GM21717 (cell line): ENCODE results near the gene DLX5.

Experiments used
- ATAC-seq: cut with Tn5 transposase; IDR thresholded peaks from one replicate; pipeline ENCODE4 v1.9.1; 2021; ENCODE audit warnings: mild to moderate bottlenecking, moderate library complexity; ENCODE audit not compliant: unreplicated experiment

Gene DLX5

GRCh38 chr7:97006055-97006815 lies 18.4 kb downstream of the DLX5 start:
- ATAC-seq = no peak

GRCh38 chr7:97005183-97006054 lies 19.2 kb downstream of the DLX5 start, which contains the start of gene DLX6:
TSS of gene DLX6 (plus strand) at chr7:97005553. CDS start at chr7:97005978, 425 bp downstream.
- no peak for ATAC-seq

DNA sequence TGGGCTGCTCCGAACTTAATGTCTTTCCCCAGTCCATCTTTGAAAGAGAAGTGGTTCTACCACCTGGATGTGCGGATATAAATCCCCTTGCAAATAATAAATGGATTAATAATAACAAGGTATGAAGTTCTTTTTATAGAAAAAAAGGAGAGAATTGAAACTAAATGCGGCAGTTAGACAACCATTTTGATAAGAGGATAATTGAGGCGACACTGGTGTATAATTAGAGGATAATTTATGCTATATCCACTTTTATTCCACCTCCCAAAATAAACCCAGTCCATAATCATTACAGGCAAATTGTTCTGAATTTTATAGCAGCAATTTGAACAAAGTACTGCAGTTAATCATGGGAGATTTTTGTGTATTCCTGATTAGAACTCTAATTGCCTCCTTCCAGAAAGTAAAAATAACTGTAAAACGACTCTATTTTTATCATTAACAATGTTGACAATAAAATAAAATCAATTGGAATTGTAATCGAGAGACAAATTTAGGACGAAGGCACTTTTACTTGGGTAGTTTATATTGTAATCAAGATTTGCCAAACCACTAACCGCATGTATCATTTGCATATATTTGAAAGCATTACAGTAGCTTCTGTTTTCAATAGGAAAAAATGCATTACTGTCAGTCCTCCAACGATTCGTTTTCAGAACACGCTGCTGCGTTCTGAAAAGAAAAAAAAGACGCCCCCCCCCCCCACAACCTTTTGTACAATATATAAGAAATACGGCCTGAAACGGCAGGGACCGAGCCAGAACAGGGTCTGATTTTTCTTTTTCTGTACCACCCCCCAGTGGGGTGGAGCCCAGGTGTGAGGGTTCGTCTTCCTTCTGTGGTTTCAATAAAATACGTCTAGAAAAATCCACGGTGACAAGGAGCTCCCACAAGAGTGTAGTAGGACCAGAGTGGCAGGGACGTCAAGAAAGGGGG lies 20.1 kb downstream of the DLX5 start:
- no peak for ATAC-seq

GRCh38 chr7:97003262-97004246 lies 21.1 kb downstream of the DLX5 start:
- no peak for ATAC-seq

DNA sequence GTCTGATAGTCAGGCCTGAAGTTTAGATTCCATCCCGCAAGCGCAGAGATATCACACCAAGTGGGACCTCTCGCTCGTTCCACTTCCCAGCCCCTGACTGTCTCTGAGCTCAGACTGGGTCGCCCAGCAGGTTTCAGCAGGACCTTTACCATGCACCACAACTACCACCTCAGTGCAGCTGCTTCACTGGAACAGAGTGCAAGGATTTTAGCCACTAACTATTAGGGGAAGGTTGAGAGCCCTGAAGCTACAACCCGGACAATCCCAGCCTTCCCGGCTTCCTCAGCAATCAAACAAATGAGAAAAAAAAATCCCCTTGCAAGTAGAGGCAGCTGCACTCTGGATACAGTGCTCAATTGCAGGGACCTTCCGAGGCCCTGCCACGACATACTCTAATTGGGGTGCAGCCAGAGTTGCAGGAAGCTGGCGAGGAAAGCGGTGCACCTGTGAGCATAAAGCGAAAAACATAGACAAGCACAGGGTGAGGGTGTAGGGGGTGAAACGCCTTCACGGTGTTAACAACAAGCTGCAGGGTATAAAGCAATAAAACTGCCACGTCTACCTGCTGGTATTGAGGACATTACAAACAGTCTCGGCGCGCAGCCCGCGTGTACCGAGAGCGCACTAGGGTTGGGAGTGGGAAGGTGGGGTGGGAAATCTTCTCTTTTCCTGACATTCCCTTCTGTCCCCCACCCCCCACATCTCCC lies 21.9 kb downstream of the DLX5 start:
- ATAC-seq = no peak

GRCh38 chr7:97001656-97002554 lies 22.7 kb downstream of the DLX5 start:
- ATAC-seq = no peak

- ATAC-seq = no peak
Observed at GRCh38 chr7:97001221-97001620, 23.4 kb downstream of the DLX5 start.

GRCh38 chr7:96998744-96999143 lies 25.9 kb downstream of the DLX5 start:
- ATAC-seq = no peak

- ATAC-seq = no peak
Observed at GRCh38 chr7:96998333-96998732, 26.3 kb downstream of the DLX5 start.

- no peak for ATAC-seq
Observed at GRCh38 chr7:96997512-96998032, 27.1 kb downstream of the DLX5 start.

- ATAC-seq = no peak
Observed at GRCh38 chr7:96996958-96997511, 27.6 kb downstream of the DLX5 start.

DNA sequence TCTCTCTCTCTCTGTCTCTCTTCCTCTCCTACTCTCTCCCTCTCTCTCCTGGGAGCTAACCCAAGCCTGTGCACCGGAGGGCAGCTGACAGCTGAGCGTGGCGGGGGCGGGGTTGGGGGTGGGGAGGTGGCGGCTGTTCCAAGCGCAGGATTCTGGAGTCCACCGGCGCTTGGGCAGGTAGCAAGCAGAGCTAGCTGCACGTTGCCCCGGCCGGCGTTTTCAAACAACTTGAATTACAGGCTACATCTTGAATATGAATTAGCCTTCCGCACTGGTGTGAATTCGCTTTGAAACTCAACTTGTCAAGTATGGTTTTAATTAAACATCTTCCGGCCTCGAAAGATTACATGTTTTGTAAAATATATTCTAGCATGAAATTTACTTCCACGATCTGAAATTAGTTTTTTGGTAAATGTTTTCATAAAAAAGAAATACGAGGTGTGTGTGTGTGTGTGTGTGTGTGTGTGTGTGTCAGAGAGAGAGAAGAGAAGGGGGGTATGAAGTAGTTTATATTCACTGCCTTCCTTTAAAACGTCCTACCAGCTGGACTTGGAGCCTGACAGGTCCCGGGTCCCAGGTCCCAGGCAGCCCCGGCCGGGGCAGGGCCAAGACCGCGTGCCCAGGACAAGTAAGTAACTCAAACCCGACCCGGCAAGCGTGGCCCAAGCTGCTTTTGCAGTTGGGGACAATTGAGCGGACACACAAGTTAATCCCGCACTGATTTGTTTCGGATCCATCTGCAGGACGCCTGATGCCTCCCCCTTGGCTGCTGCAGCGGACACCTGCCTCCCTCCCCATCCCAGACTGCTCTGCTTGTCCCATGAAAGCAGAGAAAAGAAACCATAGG lies 28.3 kb downstream of the DLX5 start:
- ATAC-seq = no peak

- no peak for ATAC-seq
Observed at GRCh38 chr7:96995406-96996110, 29.1 kb downstream of the DLX5 start.

- ATAC-seq = no peak
Observed at GRCh38 chr7:96993980-96994379, 30.7 kb downstream of the DLX5 start.

GRCh38 chr7:96993094-96993865 lies 31.4 kb downstream of the DLX5 start:
- ATAC-seq = no peak
